GM21526 (cell line): ENCODE measurements around the gene OTULIN.

ENCODE experiments used
- ATAC-seq: cut with Tn5 transposase; IDR thresholded peaks from one replicate; pipeline ENCODE4 v1.9.1; 2021; ENCODE audit warnings: moderate library complexity; ENCODE audit not compliant: unreplicated experiment, low FRiP score

OTULIN gene

GRCh38 chr5:14716755-14717752 lies 52.5 kb downstream of the OTULIN start:
- ATAC-seq: no peak

- no peak for ATAC-seq
Observed at GRCh38 chr5:14718778-14719177, 54.3 kb downstream of the OTULIN start.

- no peak for ATAC-seq
Observed at GRCh38 chr5:14720236-14720923, 55.9 kb downstream of the OTULIN start.

- no peak for ATAC-seq
Observed at GRCh38 chr5:14721990-14722656, 57.6 kb downstream of the OTULIN start.

- ATAC-seq: no peak
Observed at GRCh38 chr5:14722923-14723322, 58.4 kb downstream of the OTULIN start.

- no peak for ATAC-seq
Observed at GRCh38 chr5:14723701-14724132, 59.2 kb downstream of the OTULIN start.

GRCh38 chr5:14724633-14725032 lies 60.1 kb downstream of the OTULIN start:
- ATAC-seq: no peak

- no peak for ATAC-seq
Observed at GRCh38 chr5:14726066-14726838, 61.7 kb downstream of the OTULIN start.

GRCh38 chr5:14727428-14727865 lies 62.9 kb downstream of the OTULIN start:
- ATAC-seq: peak; percentile 63

GRCh38 chr5:14727928-14728458 lies 63.5 kb downstream of the OTULIN start:
- no peak for ATAC-seq

- ATAC-seq: no peak
Observed at GRCh38 chr5:14728459-14728938, 64.0 kb downstream of the OTULIN start.

GRCh38 chr5:14729448-14730385 lies 65.2 kb downstream of the OTULIN start:
- ATAC-seq: no peak

GRCh38 chr5:14730466-14730865 lies 65.9 kb downstream of the OTULIN start:
- ATAC-seq: no peak

- ATAC-seq: no peak
Observed at GRCh38 chr5:14730881-14731280, 66.4 kb downstream of the OTULIN start.

GRCh38 chr5:14732991-14733390 lies 68.5 kb downstream of the OTULIN start:
- ATAC-seq: no peak

GRCh38 chr5:14733661-14734060 lies 69.1 kb downstream of the OTULIN start:
- no peak for ATAC-seq

GRCh38 chr5:14734396-14734795 lies 69.9 kb downstream of the OTULIN start:
- no peak for ATAC-seq

GRCh38 chr5:14735944-14736343 lies 71.4 kb downstream of the OTULIN start:
- no peak for ATAC-seq

- no peak for ATAC-seq
Observed at GRCh38 chr5:14737291-14737690, 72.8 kb downstream of the OTULIN start.
